Loucy (cell line): ENCODE measurements around the gene ZNF296.

Experiments used
- CTCF ChIP-seq: fragments of 200-600 bp; sonication (generic); conservative IDR thresholded peaks from 2 replicates; pipeline ENCODE4 v1.5.1; 2014; ENCODE audit warnings: mild to moderate bottlenecking, antibody characterized with exemption, low read length
- EZH2phosphoT487 ChIP-seq: fragments of 200-600 bp; IDR thresholded peaks from 2 replicates; pipeline ENCODE4 v1.6.1; 2018; ENCODE audit warnings: antibody characterized with exemption, mild to moderate bottlenecking, moderate library complexity, borderline replicate concordance

GRCh38 chr19:45090034-45090433, 13.8 kb upstream of the ZNF296 start:
- TF ChIP-seq CTCF (no peak), EZH2phosphoT487 (no peak)
